Measurements from ENCODE around the gene PLA2G4A. TPM values are rescaled to one million over a fixed set of nuclear protein-coding genes. Genes with fewer than 3 reads are reported as not detected.

PLA2G4A gene
- total and polyA plus RNA-seq, 2 donors (not counting 3 experiments of a cell fraction or from before 2014, with no cell fraction given) = 8.2 to 13.3 TPM

- CTCF ChIA-PET = no interaction called here
These were observed 180.6 kb downstream of the PLA2G4A start for GRCh38 chr1:187009320-187009719.

More at GRCh38 chr1:187009320-187009719, 180.6 kb downstream of the PLA2G4A start:
- Histone ChIP-seq H3K4me1 (ENCODE audit: control insufficient read depth, extremely low read depth, insufficient read depth, low read length) (peaks cover 6% of the 10 kb centered on the region), H3K9me1 (replicated peaks; ENCODE audit: control insufficient read depth, extremely low read depth, insufficient read depth, low read length) (no peaks in the 10 kb centered on the region), H3K9me3 (replicated peaks; ENCODE audit: control insufficient read depth, insufficient read depth, low read length) (no peaks in the 10 kb centered on the region), H3K36me3 (ENCODE audit: control insufficient read depth in 2 of 2, extremely low read depth in 1 of 2, insufficient read depth in 2 of 2, low read length in 2 of 2) (no peaks in the 10 kb centered on the region), H3K27ac (ENCODE audit: insufficient read depth, low read depth, low read length) (no peak overlapping the region), H3K4me2 (ENCODE audit: insufficient read depth, low read length) (no peak overlapping the region), H3K9ac (replicated peaks; ENCODE audit: extremely low read depth, insufficient read depth, low read length) (no peak overlapping the region), H3K79me2 (ENCODE audit: control insufficient read depth, insufficient read depth, low read length) (no peaks in the 10 kb centered on the region), H2AFZ (ENCODE audit: low read depth, low read length) (no peak overlapping the region), H4K20me1 (replicated peaks; ENCODE audit: control insufficient read depth, extremely low read depth, insufficient read depth, low read length) (no peaks in the 10 kb centered on the region), H3K4me3 (replicated peaks in 1 of 3; ENCODE audit: insufficient read depth in 1 of 3, low read depth in 1 of 3, low read length in 3 of 3) (no peak overlapping the region), H3K27me3 (ENCODE audit: control insufficient read depth in 2 of 2, insufficient read depth in 2 of 2, low read length in 2 of 2) (no peaks in the 10 kb centered on the region)
- no peak for FAIRE-seq
- intact Hi-C loops (cut with micrococcal nuclease) (no loop called here), dilution Hi-C loops (cut with MboI; ENCODE audit: extremely low pct_ligation_motif_present, low sequenced_read_pairs) (no loop called here)
- BruUV-seq (replicated peaks) = no TSS peak
- DNase-seq (ENCODE audit: low read depth, low spot score) = no peak
- TF ChIP-seq POLR2A (IDR thresholded peaks at IDR 0.05; ENCODE audit: low read depth, low read length) (no peak), FOS (IDR thresholded peaks at IDR 0.05; ENCODE audit: borderline replicate concordance, insufficient read depth, low read length) (no peak), JUN (IDR thresholded peaks at IDR 0.05; ENCODE audit: borderline replicate concordance, insufficient read depth, insufficient read length, low read depth) (no peak), POLR2AphosphoS5 (IDR thresholded peaks at IDR 0.05; ENCODE audit: insufficient read depth, low read depth, low read length) (no peak), CTCF (IDR thresholded peaks at IDR 0.05; ENCODE audit: extremely low read depth in 1 of 2, insufficient read depth in 1 of 2, low read depth in 1 of 2, low read length in 2 of 2) (no peak), MAX (IDR thresholded peaks at IDR 0.05; ENCODE audit: insufficient read depth, insufficient read length) (no peak), GATA2 (IDR thresholded peaks at IDR 0.05; ENCODE audit: insufficient read depth, insufficient read length, low read depth, low read length) (no peak), MYC (IDR thresholded peaks at IDR 0.05; ENCODE audit: low read depth, low read length) (no peak), EZH2 (IDR thresholded peaks at IDR 0.05; ENCODE audit: borderline replicate concordance, low read depth, low read length, severe bottlenecking) (no peak)
- POLR2A ChIA-PET = no interaction called here
